ENCODE measurements around the gene APEH.

DNA sequence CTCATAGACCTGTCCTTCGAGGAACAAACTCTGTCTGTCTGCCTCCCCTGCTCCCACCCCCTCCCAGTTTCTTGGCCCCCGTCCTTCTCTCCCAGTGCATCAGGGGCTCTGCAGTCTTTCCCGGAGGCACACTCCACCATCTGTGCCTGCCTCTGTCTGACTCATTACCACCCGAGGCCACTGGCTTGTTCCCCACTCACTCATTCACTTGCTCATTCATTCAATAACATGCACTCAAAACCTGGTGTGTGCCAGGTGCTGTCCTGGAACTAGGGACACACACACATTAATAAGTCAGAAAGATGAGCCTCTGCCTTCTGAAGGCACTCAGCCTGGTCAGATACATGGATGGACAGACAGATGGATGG is 32.9 kb downstream of the APEH start:
- TF ChIP-seq FOXK2 (IDR thresholded peaks at IDR 0.05) (no peak), SUZ12 (IDR thresholded peaks at IDR 0.05) (no peak), NFRKB (IDR thresholded peaks at IDR 0.05) (no peak), FOXA1 (IDR thresholded peaks at IDR 0.05) (no peak), ELF4 (IDR thresholded peaks at IDR 0.05) (no peak), SP1 (IDR thresholded peaks at IDR 0.05) (no peak), ARNT (IDR thresholded peaks at IDR 0.05) (no peak), BHLHE40 (IDR thresholded peaks at IDR 0.05; ENCODE audit: borderline replicate concordance) (no peak), FOXM1 (IDR thresholded peaks at IDR 0.05; ENCODE audit: borderline replicate concordance) (no peak), CTBP1 (IDR thresholded peaks at IDR 0.05; ENCODE audit: borderline replicate concordance) (no peak), LEF1 (IDR thresholded peaks at IDR 0.05; ENCODE audit: borderline replicate concordance) (no peak), ZNF384 (IDR thresholded peaks at IDR 0.05) (no peak), L3MBTL2 (conservative IDR thresholded peaks at IDR 0.05) (no peak)
- TF ChIP-seq, protein P1, sequence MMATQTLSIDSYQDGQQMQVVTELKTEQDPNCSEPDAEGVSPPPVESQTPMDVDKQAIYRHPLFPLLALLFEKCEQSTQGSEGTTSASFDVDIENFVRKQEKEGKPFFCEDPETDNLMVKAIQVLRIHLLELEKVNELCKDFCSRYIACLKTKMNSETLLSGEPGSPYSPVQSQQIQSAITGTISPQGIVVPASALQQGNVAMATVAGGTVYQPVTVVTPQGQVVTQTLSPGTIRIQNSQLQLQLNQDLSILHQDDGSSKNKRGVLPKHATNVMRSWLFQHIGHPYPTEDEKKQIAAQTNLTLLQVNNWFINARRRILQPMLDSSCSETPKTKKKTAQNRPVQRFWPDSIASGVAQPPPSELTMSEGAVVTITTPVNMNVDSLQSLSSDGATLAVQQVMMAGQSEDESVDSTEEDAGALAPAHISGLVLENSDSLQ (IDR thresholded peaks at IDR 0.05), result no peak
